H9 (cell line): ENCODE results near the gene ELF1. TPM values are rescaled to one million over a fixed set of nuclear protein-coding genes. Genes with fewer than 3 reads are reported as not detected.

ENCODE experiments used
- DNase-seq: peaks from one replicate; pipeline ENCODE4 v3.0.0-alpha.2; 2017
- H2AFZ ChIP-seq: one replicate; pipeline ENCODE4 v1.6.1; 2013; ENCODE audit warnings: mild to moderate bottlenecking, low read length, control low read depth, moderate library complexity
- H2AK5ac ChIP-seq: 2 replicates; pipeline ENCODE4 v1.6.1; 2013; ENCODE audit warnings: low read length, control low read depth, mixed read lengths; ENCODE audit not compliant: insufficient read length
- H2BK120ac ChIP-seq: one replicate; pipeline ENCODE4 v1.6.1; 2013; ENCODE audit warnings: low read depth, mild to moderate bottlenecking, low read length, control low read depth, inconsistent platforms; ENCODE audit not compliant: poor library complexity, severe bottlenecking
- H2BK12ac ChIP-seq: 2 replicates; pipeline ENCODE4 v1.6.1; 2013; ENCODE audit warnings: low read length, control low read depth, mixed read lengths, low read depth; ENCODE audit not compliant: insufficient read length
- H2BK15ac ChIP-seq: 2 replicates; pipeline ENCODE4 v1.6.1; 2013; ENCODE audit warnings: low read depth, low read length, control low read depth
- H2BK20ac ChIP-seq: one replicate; pipeline ENCODE4 v1.6.1; 2013; ENCODE audit warnings: low read depth, mild to moderate bottlenecking, low read length, control low read depth, inconsistent platforms; ENCODE audit not compliant: poor library complexity, severe bottlenecking
- H2BK5ac ChIP-seq: 2 replicates; pipeline ENCODE4 v1.6.1; 2013; ENCODE audit warnings: low read length, control low read depth, mixed read lengths; ENCODE audit not compliant: insufficient read length
- H3K14ac ChIP-seq: 2 replicates; pipeline ENCODE4 v1.6.1; 2013; ENCODE audit warnings: low read length, control low read depth; ENCODE audit not compliant: insufficient read depth
- H3K18ac ChIP-seq: 2 replicates; pipeline ENCODE4 v1.6.1; 2013; ENCODE audit warnings: low read depth, mild to moderate bottlenecking, mixed read lengths, low read length, control low read depth; ENCODE audit not compliant: insufficient read length
- H3K23ac ChIP-seq: 2 replicates; pipeline ENCODE4 v1.6.1; 2013; ENCODE audit warnings: low read length, control low read depth, mixed read lengths, low read depth; ENCODE audit not compliant: insufficient read length
- H3K23me2 ChIP-seq: 2 replicates; pipeline ENCODE4 v1.6.1; 2013; ENCODE audit warnings: low read depth, mild to moderate bottlenecking, mixed read lengths, low read length, control low read depth; ENCODE audit not compliant: insufficient read length, poor library complexity, severe bottlenecking
- H3K27ac ChIP-seq: 2 replicates; pipeline ENCODE4 v1.5.1; 2013; ENCODE audit warnings: low read length, control low read depth, mixed read lengths, low read depth; ENCODE audit not compliant: insufficient read length
- H3K27me3 ChIP-seq: 2 replicates; pipeline ENCODE4 v1.6.1; 2013; ENCODE audit warnings: low read length, control low read depth, inconsistent platforms; ENCODE audit not compliant: insufficient read depth
- H3K4ac ChIP-seq: 2 replicates; pipeline ENCODE4 v1.6.1; 2013; ENCODE audit warnings: low read depth, mild to moderate bottlenecking, control low read depth, inconsistent platforms, low read length, moderate library complexity
- H3K4me1 ChIP-seq: 2 replicates; pipeline ENCODE4 v1.6.1; 2013; ENCODE audit warnings: low read length, control low read depth, inconsistent platforms; ENCODE audit not compliant: insufficient read depth
- H3K4me2 ChIP-seq: 2 replicates; pipeline ENCODE4 v1.6.1; 2013; ENCODE audit warnings: low read length, control low read depth, mixed read lengths; ENCODE audit not compliant: insufficient read length, insufficient read depth
- H3K56ac ChIP-seq: 2 replicates; pipeline ENCODE4 v1.6.1; 2013; ENCODE audit warnings: low read depth, mild to moderate bottlenecking, mixed read lengths, low read length, control low read depth; ENCODE audit not compliant: insufficient read length
- H3K79me1 ChIP-seq: 2 replicates; pipeline ENCODE4 v1.6.1; 2013; ENCODE audit warnings: low read depth, mild to moderate bottlenecking, moderate library complexity, low read length, control low read depth, inconsistent platforms; ENCODE audit not compliant: insufficient read depth, poor library complexity, severe bottlenecking
- H3K79me2 ChIP-seq: 2 replicates; pipeline ENCODE4 v1.6.1; 2013; ENCODE audit warnings: low read length, control low read depth, inconsistent platforms; ENCODE audit not compliant: insufficient read depth
- H3K9ac ChIP-seq: 2 replicates; pipeline ENCODE4 v1.6.1; 2013; ENCODE audit warnings: low read length, control low read depth, mixed read lengths; ENCODE audit not compliant: insufficient read length; ENCODE audit errors: extremely low read depth
- H3K9me3 ChIP-seq: one replicate; pipeline ENCODE4 v1.6.1; 2013; ENCODE audit warnings: low read depth, low read length, inconsistent platforms; ENCODE audit not compliant: control insufficient read depth
- H3T11ph ChIP-seq: one replicate; pipeline ENCODE4 v1.6.1; 2013; ENCODE audit warnings: mild to moderate bottlenecking, low read length, control low read depth, inconsistent platforms
- H4K20me1 ChIP-seq: one replicate; pipeline ENCODE4 v1.6.1; 2013; ENCODE audit not compliant: control insufficient read depth, insufficient read length, insufficient read depth
- H4K5ac ChIP-seq: 2 replicates; pipeline ENCODE4 v1.6.1; 2013; ENCODE audit warnings: low read depth, mild to moderate bottlenecking, mixed read lengths, low read length, control low read depth; ENCODE audit not compliant: insufficient read length
- H4K8ac ChIP-seq: replicated peaks from 2 replicates; pipeline ENCODE4 v1.6.1; 2013; ENCODE audit warnings: low read length, control low read depth, mixed read lengths, low read depth; ENCODE audit not compliant: insufficient read length
- H4K91ac ChIP-seq: 2 replicates; pipeline ENCODE4 v1.6.1; 2013; ENCODE audit warnings: low read depth, mild to moderate bottlenecking, moderate library complexity, mixed read lengths, low read length, control low read depth; ENCODE audit not compliant: insufficient read length
- H3K27ac Mint-ChIP-seq, 3 experiments: 2 replicates in 2 of 3; 3 replicates in 1 of 3; pipeline ENCODE4 v1.8.0; 2020 to 2021; ENCODE audit warnings: mixed read lengths in 3 of 3, mild to moderate bottlenecking in 1 of 3, moderate library complexity in 1 of 3
- H3K27me3 Mint-ChIP-seq: 2 replicates; pipeline ENCODE4 v1.8.0; 2021; ENCODE audit warnings: low read depth, mild to moderate bottlenecking, moderate library complexity, mixed read lengths
- H3K36me3 Mint-ChIP-seq, 3 experiments: 2 replicates in 2 of 3; 3 replicates in 1 of 3; pipeline ENCODE4 v1.8.0; 2020 to 2021; ENCODE audit warnings: low read depth in 3 of 3, mixed read lengths in 3 of 3; ENCODE audit not compliant: insufficient read depth in 1 of 3
- H3K4me1 Mint-ChIP-seq, 2 experiments: 2 replicates each; pipeline ENCODE4 v1.8.0; 2020; ENCODE audit warnings: mixed read lengths in 2 of 2
- H3K4me3 Mint-ChIP-seq, 2 experiments: 2 replicates in 1 of 2; 3 replicates in 1 of 2; pipeline ENCODE4 v1.8.0; 2020 to 2021; ENCODE audit warnings: mild to moderate bottlenecking in 2 of 2, mixed read lengths in 2 of 2, moderate library complexity in 1 of 2
- H3K9me3 Mint-ChIP-seq, 2 experiments: 2 replicates in 1 of 2; 3 replicates in 1 of 2; pipeline ENCODE4 v1.8.0; 2020; ENCODE audit warnings: mild to moderate bottlenecking in 2 of 2, mixed read lengths in 2 of 2, moderate library complexity in 1 of 2
- WGBS: extraction: QIAGEN DNeasy Blood & Tissue Kit; methylation state at CpG from one replicate; pipeline ENCODE4 v1.1.7; 2013; ENCODE audit warnings: missing lambda C conversion rate, low lambda C conversion rate, mixed read lengths; ENCODE audit not compliant: insufficient read length; ENCODE audit errors: extremely low coverage; 5-methylcytosine and 5-hydroxymethylcytosine counted together
- total RNA-seq: library from RNA; stranded (reverse); gene quantifications from 2 replicates; pipeline ENCODE4 v1.2.1, GENCODE V29; 2021
- TF ChIP-seq, protein P1 (sequence below): fragments of 200-600 bp; sonication (generic); conservative IDR thresholded peaks from 3 replicates; pipeline ENCODE4 v1.8.0; 2021; ENCODE audit warnings: antibody characterized with exemption, mild to moderate bottlenecking

ELF1 gene
- total RNA-seq, 1 experiment from 2014 or later = 15.5 TPM

DNA sequence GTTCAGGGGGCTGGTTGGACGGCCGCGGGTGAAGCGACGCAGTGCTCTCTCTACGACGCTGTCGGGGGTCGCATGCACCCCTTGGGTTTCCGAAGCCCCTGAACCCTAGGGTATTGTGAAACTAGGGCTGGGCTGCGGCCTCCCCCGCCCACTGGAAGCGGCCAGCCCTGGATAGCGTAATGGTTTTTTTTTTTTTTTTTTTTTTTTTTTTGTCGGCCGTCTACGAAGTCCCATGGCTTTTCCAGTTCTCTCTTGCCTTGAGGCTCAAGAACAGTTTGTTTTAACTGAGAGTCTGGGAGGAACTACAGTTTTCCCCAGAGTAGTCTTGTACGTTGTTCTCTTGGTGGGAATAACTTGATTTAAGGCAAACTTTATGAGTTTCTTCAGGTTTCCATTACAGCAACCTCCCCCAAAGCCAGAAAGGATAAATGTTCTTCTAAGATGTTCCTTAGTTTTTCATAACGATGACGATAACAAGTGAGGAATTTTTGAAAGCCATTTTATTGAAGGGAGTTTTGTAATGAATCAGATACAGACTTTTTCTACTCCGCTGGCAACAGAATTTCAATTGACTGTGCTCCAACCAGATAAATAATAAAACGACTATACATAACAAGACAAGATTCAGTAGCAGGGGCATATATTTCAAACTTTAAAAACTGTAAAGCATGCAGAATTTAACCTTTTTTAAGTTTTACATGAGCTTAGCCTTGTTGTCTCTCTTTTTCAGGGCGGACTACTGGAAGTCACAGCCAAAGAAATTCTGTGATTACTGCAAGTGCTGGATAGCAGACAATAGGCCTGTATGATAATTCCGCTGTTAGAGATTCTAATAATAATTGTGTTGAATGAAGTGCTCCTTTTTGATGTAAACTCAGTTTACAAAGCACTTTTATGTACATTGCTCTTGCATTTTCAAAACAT lies 43.1 kb upstream of the ELF1 start:
- Histone ChIP-seq H3K56ac (no peak overlapping the region), H3K27me3 (no peaks in the 10 kb centered on the region), H3K4me1 (no peaks in the 10 kb centered on the region), H2AFZ (no peak overlapping the region), H4K8ac (no peak overlapping the region), H3K23ac (no peak overlapping the region), H4K5ac (no peak overlapping the region), H3K9ac (peak overlapping the region; percentile 72), H2BK120ac (peak overlapping the region; percentile 17), H2BK20ac (no peak overlapping the region), H3K4ac (no peak overlapping the region), H3K18ac (no peak overlapping the region), H3K79me2 (no peaks in the 10 kb centered on the region), H3T11ph (no peak overlapping the region), H3K79me1 (no peaks in the 10 kb centered on the region), H2BK5ac (no peak overlapping the region), H2BK15ac (no peak overlapping the region), H2BK12ac (no peak overlapping the region), H4K20me1 (no peaks in the 10 kb centered on the region), H3K9me3 (no peaks in the 10 kb centered on the region), H3K27ac (peak overlapping the region; percentile 14), H3K4me2 (peak overlapping the region; percentile 50), H4K91ac (no peak overlapping the region), H3K23me2 (no peaks in the 10 kb centered on the region), H3K14ac (peak overlapping the region; percentile 60; the same call in 1 of the 2 replicates), H2AK5ac (no peak overlapping the region)
- Mint-ChIP-seq H3K4me1 (peaks cover 25 to 29% of the 10 kb centered on the region in 2 experiments), H3K36me3 (peaks cover 6 to 37% (median 31%) of the 10 kb centered on the region in 3 experiments; a peak in 6 of 7 replicates), H3K27me3 (peaks cover 7% of the 10 kb centered on the region), H3K4me3 (peak overlapping the region; percentile 99), H3K27ac (peak overlapping the region; percentile 99 to 100 (median 99); a peak in 6 of 7 replicates), H3K9me3 (no peaks in the 10 kb centered on the region)
- no CpG with 5 or more reads among the region's 24 CpGs for WGBS
- DNase-seq = no peak
- TF ChIP-seq, protein P1, sequence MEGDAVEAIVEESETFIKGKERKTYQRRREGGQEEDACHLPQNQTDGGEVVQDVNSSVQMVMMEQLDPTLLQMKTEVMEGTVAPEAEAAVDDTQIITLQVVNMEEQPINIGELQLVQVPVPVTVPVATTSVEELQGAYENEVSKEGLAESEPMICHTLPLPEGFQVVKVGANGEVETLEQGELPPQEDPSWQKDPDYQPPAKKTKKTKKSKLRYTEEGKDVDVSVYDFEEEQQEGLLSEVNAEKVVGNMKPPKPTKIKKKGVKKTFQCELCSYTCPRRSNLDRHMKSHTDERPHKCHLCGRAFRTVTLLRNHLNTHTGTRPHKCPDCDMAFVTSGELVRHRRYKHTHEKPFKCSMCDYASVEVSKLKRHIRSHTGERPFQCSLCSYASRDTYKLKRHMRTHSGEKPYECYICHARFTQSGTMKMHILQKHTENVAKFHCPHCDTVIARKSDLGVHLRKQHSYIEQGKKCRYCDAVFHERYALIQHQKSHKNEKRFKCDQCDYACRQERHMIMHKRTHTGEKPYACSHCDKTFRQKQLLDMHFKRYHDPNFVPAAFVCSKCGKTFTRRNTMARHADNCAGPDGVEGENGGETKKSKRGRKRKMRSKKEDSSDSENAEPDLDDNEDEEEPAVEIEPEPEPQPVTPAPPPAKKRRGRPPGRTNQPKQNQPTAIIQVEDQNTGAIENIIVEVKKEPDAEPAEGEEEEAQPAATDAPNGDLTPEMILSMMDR = no peak
